HepG2 (cell line): ENCODE results near the gene ADAM19. TPM values are rescaled to one million over a fixed set of nuclear protein-coding genes. Genes with fewer than 3 reads are reported as not detected.

Experiments
- ATF4 ChIP-seq, 2 experiments: fragments of 450-650 bp in 1 of 2; sonication (generic) in 1 of 2; formaldehyde crosslinking; IDR thresholded peaks; 2 replicates each; pipeline versions ENCODE4 v1.5.0 to v1.8.0; 2020 to 2022; ENCODE audit warnings: mild to moderate bottlenecking in 1 of 2, missing genetic modification reagents in 1 of 2
- CBX1 ChIP-seq: IDR thresholded peaks from one replicate; pipeline ENCODE4 v1.6.1; 2016; ENCODE audit warnings: antibody characterized with exemption, low read depth
- HOXD1 ChIP-seq: sonication (generic); formaldehyde crosslinking; IDR thresholded peaks from 2 replicates; pipeline ENCODE4 v1.5.0; 2020; ENCODE audit warnings: missing genetic modification reagents
- RXRB ChIP-seq: IDR thresholded peaks from 2 replicates; pipeline ENCODE4 v1.6.1; 2016; ENCODE audit warnings: borderline replicate concordance, missing genetic modification reagents, missing compliant biosample characterization
- SALL2 ChIP-seq: sonication (generic); formaldehyde crosslinking; IDR thresholded peaks from 2 replicates; pipeline ENCODE4 v1.8.1; 2023; ENCODE audit warnings: mild to moderate bottlenecking, missing genetic modification reagents, inconsistent platforms
- ZNF292 ChIP-seq: sonication (generic); formaldehyde crosslinking; IDR thresholded peaks from 2 replicates; pipeline ENCODE4 v1.8.1; 2022; ENCODE audit warnings: mild to moderate bottlenecking, low read depth, missing genetic modification reagents, borderline replicate concordance
- polyA plus RNA-seq, 8 experiments: library from polyadenylated mRNA; depleted of rRNA in 3 of 8; stranded (reverse) in 7 of 8; unstranded in 1 of 8; fragments of >200 nt; fragmentation: Illumina TruSeq in 4 of 8; extraction: Trizol in 4 of 8; gene quantifications; 2 replicates each; pipeline versions ENCODE4 v1.2.1 to v1.2.3, GENCODE V29; 2011 to 2016; ENCODE audit warnings: low read depth in 4 of 8, missing spikeins in 1 of 8, mixed read lengths in 1 of 8; ENCODE audit not compliant: insufficient read depth in 1 of 8
- total RNA-seq, 5 experiments: library from RNA; depleted of rRNA; stranded (reverse); fragments of >200 nt; fragmentation: Illumina TruSeq; extraction: Trizol; gene quantifications; 2 replicates each; pipeline ENCODE4 v1.2.3, GENCODE V29; 2016; ENCODE audit warnings: low read depth in 1 of 5
- TF ChIP-seq, protein P1 (sequence below): sonication (generic); formaldehyde crosslinking; IDR thresholded peaks from 2 replicates; pipeline ENCODE4 v1.8.1; 2023; ENCODE audit warnings: mild to moderate bottlenecking, moderate library complexity, missing genetic modification reagents
- TF ChIP-seq, protein P2 (sequence below): sonication (generic); formaldehyde crosslinking; IDR thresholded peaks from 2 replicates; pipeline ENCODE4 v1.5.0; 2020; ENCODE audit warnings: missing genetic modification reagents
- TF ChIP-seq, protein P3 (sequence below): sonication (generic); formaldehyde crosslinking; IDR thresholded peaks from 2 replicates; pipeline ENCODE4 v1.5.1; 2020; ENCODE audit warnings: missing genetic modification reagents, mild to moderate bottlenecking, borderline replicate concordance
- TF ChIP-seq, protein P4 (sequence below): sonication (generic); formaldehyde crosslinking; IDR thresholded peaks from 2 replicates; pipeline ENCODE4 v1.8.0; 2023; ENCODE audit warnings: mild to moderate bottlenecking, missing genetic modification reagents

Gene ADAM19
- total and polyA plus RNA-seq, 2 of the 13 experiments (the other 11 are each of a cell fraction or from before 2014, with no cell fraction given), result 0.38 to 0.74 TPM

GRCh38 chr5:157597277-157597676, 21.7 kb upstream of the ADAM19 start (continued):
- TF ChIP-seq ZNF292 (CRISPR knock-in tag) (no peak), HOXD1 (CRISPR knock-in tag) (no peak), RXRB (CRISPR knock-in tag) (no peak), SALL2 (CRISPR knock-in tag) (no peak), CBX1 (no peak), ATF4 (CRISPR knock-in tag; IDR thresholded peaks at IDR 0.05) (no peak)
- TF ChIP-seq, protein P1, sequence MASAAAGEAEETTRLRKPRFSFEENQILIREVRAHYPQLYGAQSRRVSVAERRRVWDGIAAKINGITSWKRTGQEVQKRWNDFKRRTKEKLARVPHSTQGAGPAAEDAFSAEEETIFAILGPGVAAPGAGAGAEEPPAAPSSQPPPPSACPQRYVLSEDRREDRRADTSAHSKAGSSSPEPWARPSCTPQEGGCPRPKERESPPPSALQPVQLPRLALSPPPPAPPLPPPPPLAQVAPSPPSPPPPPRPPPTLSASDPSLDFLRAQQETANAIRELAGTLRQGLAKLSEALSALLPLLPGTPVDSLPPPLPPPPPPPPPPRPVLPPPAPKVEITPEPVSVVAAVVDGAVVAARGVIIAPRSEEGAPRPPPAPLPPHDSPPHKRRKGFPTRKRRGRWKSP (CRISPR knock-in tag), result no peak
- TF ChIP-seq, protein P2, sequence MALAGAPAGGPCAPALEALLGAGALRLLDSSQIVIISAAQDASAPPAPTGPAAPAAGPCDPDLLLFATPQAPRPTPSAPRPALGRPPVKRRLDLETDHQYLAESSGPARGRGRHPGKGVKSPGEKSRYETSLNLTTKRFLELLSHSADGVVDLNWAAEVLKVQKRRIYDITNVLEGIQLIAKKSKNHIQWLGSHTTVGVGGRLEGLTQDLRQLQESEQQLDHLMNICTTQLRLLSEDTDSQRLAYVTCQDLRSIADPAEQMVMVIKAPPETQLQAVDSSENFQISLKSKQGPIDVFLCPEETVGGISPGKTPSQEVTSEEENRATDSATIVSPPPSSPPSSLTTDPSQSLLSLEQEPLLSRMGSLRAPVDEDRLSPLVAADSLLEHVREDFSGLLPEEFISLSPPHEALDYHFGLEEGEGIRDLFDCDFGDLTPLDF (CRISPR knock-in tag), result no peak
- TF ChIP-seq, protein P3, sequence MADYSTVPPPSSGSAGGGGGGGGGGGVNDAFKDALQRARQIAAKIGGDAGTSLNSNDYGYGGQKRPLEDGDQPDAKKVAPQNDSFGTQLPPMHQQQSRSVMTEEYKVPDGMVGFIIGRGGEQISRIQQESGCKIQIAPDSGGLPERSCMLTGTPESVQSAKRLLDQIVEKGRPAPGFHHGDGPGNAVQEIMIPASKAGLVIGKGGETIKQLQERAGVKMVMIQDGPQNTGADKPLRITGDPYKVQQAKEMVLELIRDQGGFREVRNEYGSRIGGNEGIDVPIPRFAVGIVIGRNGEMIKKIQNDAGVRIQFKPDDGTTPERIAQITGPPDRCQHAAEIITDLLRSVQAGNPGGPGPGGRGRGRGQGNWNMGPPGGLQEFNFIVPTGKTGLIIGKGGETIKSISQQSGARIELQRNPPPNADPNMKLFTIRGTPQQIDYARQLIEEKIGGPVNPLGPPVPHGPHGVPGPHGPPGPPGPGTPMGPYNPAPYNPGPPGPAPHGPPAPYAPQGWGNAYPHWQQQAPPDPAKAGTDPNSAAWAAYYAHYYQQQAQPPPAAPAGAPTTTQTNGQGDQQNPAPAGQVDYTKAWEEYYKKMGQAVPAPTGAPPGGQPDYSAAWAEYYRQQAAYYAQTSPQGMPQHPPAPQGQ (CRISPR knock-in tag), result no peak
- TF ChIP-seq, protein P4, sequence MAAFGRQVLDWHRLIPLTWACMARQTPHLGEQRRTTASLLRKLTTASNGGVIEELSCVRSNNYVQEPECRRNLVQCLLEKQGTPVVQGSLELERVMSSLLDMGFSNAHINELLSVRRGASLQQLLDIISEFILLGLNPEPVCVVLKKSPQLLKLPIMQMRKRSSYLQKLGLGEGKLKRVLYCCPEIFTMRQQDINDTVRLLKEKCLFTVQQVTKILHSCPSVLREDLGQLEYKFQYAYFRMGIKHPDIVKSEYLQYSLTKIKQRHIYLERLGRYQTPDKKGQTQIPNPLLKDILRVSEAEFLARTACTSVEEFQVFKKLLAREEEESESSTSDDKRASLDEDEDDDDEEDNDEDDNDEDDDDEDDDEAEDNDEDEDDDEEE, result no peak
